ENCODE data around the gene PPP3CB.

Gene PPP3CB

DNA sequence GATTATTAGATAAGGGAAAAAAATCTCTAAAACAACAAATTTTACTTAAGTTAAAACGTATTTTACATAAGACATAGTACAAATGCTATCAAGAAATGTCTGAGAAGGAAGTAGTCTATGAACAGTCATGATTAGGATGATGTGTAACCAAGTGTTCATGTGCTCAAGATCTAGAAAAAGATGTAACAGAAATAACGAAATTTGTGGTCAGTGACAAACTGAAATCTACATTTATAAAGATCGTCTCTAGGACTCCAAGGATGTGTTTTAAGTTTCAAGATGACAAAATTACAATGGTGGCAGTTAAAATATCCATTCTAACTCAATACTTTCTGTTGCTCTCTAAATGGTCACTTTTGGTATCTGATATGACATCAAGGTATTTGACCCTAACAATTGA is 17.2 kb downstream of the PPP3CB start:
- DNase-seq = no peak

DNA sequence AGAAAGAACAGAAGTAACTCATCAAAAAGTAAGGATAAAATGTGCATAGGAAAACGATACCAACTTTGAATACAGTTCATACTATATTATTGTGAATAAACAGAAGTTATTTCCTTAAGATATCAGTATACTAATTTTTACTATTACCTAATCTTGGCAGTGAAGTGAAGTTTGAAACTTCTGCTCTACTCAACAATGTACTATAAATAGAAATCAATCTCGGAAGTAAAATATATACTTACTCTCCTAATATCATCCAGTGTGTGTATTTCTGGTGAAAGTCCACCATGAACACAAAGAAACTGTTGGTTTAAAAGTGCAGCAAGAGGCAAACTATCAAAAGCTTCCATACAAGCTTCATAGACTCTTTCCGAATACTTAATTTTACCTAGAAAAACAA is 24.6 kb downstream of the PPP3CB start:
- no peak for DNase-seq

DNA sequence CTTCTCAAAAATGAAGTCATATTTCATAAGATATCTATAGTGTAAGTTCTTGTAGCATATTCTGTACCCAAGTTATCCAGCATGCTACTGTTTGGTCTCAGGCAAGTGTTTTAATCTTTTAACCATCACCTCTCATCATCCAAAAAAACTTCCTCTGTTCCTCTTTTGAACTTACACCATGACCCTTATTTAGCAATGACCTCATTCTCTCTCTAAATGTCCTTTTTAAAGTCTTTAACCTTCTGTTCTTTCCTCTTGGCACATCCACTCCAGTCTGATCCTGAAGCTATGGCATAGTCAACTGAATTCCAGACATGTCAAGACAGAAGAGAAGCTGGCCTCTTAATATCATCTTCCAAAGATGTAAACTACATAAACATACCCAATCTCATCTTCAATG is 26.2 kb downstream of the PPP3CB start:
- DNase-seq = no peak

DNA sequence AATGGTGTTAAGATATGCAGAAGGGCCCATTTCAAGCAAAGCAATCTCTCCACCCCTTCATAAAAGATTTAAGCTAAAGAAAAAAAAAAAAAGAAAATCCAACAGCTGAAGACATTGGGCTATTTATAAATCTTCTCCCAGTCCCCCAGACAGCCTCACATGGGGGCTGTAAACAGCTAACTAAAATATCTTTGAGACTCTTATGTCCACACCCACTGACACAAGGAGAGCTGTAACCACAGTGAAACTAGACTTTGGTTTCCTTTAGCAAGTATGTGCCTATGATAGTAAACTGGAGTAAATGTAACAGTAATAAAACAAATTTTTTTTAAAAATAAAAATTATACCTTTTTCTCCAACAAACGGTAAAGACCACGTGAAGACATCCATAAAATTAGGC is 28.6 kb downstream of the PPP3CB start:
- DNase-seq = no peak

DNA sequence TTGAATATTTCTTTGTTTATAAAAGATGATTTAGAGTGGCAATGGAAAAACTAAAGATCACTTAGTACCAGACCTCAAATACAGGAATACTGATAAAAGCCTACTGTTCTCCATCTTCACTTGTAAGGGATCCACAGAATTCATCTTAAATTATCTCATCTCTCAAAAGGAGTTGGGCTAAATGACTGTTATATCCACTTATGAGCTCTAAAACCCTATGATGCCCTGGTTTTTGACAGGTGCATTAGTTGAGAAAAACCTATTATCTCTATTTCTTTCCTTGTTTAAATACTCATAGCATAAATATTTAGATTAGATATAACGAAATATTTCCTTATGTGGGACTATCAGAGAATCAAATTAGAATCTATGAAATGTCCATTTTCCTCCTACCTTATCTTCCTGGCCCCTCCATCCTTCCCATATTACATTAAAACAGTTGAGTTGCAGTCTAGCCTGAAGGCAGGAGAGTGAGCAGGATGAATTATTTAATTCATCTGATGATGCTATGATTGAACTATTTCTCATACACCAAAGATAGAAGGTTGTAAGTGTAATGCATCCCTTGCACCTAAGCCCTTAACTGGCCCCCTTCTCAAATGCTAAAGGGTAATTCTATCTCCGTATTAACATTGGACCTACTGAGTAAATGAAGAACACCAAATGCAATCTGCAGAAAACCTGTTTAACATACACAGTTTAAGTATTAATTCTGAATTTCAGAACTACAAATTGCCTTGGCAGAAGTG is 29.7 kb downstream of the PPP3CB start:
- DNase-seq = no peak

DNA sequence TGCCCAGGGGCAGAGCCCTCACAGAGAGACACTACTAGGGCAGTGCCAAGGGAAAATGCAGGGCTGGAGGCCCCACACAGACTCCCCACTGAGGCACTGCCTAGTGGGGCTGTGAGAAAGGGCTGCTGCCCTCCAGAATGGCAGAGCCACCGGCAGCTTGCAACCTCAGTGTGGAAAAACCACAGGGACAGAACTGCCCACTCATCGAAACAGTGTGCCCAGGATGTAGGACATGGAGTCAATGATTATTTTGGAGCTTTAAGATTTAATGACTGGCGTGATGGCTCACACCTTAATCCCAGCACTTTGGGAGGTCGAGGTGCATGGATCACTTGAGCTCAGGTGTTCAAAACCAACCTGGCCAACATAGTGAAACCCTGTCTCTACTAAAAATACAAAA is 34.9 kb downstream of the PPP3CB start:
- no peak for DNase-seq

DNA sequence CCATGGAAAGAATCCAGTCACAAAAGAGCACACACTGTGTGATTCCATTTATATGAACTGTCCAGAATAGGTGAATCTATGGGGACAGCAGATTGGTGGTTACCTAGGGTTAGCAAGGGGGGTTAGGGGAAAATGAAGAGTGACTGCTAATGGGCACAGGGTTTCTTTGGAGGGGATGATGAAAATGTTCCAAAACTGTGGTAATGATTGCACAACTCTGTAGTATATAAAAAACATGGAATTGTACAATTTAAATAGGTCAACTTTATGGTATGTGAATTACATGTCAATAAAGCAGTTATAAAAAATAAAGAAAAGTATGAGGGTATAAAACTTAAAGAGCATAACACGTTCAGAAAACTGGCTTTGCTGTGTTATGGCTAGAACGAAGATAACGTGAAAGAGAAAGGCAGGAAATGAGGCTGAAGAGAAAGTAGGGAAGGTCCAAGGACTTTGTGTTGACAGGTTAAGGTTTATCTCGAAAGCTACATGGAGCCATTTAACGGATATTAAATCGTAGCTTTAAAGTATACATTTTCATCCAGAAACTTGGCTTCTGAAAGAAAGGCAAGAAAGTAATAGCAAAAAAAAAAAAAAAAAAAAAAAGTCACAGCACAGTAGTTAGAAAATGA is 36.0 kb downstream of the PPP3CB start:
- DNase-seq = no peak

DNA sequence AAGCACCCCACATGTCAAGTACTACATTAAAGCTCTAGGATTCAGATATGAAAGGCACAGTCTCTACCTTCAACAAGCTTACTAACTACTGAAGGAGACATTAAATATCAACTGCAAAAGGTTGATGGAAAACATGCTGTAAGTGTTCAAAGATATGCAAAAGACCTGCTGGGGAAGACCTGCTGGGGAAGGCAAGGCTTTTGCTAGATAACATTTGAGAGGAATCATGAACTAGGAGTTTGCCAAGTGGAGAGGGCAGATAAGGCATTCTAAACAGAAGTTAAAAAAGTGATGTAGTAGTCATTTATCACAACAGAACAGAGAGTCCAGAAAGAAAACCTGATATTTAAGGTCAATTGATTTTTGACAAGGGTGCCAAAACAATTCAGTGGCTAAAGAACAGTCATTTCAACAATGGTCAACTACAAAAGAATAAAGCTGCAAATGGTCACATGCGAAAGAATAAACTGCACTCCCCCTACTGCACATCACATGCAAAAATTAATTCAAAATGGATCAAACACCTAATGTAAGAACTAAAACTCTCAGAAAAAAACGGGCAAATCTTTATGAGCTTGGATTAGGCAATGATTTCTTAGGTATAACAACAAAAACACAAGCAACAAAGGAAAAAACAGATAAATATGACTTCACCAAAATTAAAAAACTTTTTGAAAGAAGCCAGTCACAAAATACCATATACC is 39.5 kb downstream of the PPP3CB start:
- no peak for DNase-seq

DNA sequence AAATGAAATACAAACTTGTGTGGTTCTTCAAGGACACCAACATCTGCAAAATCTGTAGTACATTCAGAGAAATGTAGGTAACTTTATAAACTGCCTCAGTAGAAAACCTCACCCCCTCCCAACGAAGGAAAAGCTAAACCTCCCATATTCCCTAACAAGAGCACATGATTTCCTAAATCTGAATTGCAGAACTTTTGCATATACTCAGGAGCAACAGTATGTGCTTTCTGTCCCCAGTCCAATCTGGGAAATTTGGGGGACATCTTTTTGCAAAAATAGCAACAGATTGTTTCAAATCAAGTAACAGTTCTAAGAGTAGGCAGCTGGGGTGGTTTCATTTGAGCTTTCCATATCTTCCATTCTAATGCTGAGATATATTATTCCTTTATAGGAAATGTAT is 46.7 kb downstream of the PPP3CB start:
- DNase-seq = no peak

DNA sequence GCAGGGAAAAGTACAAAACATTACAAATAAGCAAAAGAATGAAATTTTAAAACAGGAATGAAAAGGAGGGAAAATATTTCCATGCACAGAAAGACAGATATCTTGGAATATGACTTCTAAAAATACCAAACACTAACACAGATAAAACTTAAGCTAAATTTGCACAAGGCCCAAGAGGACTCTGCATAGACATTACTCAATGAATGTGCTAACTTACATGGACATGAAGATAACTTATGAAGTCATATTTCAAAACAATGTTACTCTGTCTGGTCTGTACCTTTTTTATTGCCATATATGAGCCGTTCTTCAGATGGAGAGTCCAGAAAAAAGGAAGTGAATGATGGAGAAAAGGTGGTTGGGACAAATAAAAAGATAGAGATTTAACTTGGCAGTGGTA is 47.4 kb downstream of the PPP3CB start:
- no peak for DNase-seq

DNA sequence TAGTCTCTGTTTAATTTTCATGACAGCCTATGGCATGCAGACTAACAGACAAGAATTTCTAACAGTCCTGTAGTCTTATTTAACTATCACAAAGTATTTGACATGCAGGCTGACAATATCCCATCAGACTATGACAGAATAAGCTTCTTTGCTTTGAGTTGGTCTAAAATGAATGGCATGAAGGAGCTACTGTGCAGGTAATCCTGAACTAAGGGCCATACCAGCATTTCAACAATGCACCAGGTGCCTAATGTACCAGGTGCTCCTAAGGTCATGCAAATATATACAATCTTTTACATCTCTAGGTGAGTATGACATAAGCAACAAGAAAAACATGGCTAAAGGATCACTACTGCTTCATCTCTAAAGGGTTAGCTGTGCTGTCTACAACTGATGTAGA is 48.9 kb downstream of the PPP3CB start:
- DNase-seq = no peak

DNA sequence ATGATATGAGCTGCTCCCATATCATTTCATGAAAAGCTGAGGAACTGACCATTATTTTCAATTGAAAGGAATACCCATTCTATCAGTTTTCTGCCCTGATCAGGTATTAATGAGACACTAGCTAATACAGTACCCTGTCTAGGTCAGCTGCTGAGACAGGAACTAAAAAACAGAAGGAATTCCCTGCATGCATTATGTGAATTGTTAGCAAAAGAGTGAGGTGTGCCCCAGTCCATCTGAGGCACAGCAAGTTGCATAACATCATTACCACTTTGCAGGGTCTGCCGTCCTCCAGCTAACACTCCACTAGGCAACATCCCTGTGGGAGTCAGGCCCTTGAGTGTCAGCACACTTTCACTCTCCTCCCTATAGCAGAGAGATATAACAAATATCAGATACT is 51.4 kb downstream of the PPP3CB start:
- DNase-seq = no peak

DNA sequence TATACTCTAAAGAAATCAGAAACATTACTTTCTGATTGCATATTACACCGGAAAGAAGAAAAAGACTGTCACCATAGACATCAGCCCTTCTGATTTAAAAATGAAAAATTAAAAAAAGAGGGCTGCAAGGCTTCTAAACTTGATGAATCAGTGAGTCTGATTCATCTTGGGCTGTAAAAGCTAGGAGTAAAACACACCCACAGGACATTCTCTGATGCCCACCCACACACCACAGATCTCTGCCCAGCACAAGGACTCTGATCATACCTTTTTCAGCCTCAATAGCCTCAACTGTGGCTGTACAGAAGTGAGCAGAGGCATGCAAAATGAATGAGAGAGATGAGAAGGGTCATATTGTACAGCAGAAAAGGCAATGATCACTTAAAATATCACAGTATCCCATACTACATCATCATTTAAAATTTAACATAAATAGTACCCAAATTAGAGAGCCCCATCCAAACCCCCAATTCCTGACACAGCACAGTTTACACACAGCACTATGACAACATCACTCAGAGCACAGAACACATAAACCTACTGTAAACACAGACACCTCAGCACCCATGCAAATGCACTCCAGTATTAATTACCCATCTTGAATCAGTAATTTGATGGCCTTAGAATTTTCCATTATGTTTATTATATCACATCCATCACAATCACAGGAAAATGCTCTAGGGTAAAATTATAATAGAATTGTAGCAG is 56.1 kb downstream of the PPP3CB start:
- no peak for DNase-seq

DNA sequence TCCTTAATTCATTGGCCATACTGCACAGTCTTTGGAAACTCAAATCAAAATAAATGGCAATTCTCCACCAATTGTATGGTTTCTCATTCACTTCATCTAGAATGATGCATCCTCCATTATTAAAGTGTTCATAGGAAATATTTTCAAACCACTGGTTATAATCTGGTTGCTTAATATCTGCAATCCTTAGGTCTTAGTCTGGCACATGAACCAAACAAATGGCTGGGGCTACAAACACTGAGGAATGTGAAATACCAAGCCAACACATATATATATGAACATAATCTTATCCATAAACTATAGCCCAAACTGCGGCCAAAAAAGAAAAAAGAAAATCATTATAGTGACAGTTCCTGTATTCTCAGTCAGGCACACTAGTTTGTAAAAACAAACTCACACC is 56.8 kb downstream of the PPP3CB start:
- no peak for DNase-seq

DNA sequence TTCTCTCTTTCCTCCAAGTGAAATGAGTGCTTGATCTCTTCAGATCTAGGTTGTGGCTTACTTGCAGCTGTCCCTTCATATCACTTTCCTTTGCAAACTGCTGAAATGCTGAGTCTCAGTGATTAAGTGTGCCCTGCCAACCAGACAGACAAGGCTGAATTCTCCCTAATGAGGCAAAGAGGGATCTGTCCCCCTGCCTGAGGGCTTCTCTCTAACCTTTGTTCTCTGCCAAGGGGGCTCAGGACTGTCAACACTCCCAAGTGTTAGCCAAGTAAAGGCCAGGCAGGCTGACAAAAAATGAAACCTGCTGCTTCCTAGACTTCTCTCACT is 62.3 kb downstream of the PPP3CB start, which contains the start of gene MSS51:
TSS of gene MSS51 (minus strand) at position 24 of the 330 bp plus-strand sequence. CDS start 5,277 bp downstream, outside the sequence.
- no peak for DNase-seq

DNA sequence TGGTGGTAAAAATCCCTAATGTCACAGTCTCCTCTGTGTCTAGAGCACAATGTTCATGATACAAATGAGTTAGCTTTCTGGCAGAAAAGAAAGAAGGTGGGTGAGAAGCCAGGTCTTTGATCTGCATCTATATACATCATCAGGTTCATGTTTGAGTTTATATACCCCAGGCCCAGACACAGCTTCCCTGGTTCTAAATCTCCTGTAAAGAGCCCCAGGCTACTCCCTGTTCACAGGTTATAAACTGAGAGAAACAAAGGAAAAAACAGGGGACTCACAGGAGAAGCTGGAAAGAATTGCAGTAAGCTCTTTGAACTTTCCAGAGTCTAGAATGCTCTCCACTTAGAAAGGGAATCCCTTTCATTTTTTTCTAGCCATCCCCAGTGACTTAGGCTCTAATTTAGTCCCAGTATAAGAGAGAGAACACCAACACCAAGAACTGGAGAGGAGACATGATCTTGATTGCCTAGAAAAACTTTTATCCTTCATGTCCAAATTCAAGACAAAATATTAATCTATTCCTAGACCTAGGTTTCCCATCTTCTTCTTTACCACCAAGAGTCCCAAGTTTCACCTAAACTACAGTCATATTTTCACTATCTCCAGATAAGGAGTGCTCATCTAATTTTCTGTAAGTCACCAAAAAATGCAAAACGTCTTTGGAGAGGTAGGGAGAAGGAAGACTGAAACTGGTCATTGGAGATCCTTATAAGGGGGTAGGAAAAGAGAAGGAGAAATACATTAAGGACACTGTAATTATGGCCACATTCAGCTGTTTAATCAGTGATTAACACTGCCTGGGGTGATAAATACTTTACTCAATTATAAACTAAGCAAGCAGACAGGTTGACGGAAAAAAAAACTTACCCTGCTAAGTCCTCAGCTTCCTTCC is 62.9 kb downstream of the PPP3CB start:
- no peak for DNase-seq

DNA sequence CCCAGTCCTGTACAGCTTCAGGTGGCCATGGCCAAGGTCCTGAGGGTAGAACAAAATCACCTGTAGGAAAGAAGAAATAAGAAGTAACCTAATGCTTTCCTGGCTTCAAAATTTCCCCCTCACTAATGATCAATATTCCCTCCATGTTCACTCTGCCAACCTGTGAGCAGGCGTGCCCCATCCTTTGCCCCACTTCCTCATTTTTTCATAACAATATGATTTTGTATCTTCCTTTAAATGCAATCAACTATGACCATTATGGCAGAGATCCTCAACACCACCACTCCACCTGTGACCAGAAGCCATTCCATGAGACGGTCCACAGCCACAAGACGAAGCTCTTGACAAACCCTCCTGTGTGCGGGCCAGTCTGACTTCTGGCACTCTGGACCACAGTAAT is 69.5 kb downstream of the PPP3CB start:
- no peak for DNase-seq

DNA sequence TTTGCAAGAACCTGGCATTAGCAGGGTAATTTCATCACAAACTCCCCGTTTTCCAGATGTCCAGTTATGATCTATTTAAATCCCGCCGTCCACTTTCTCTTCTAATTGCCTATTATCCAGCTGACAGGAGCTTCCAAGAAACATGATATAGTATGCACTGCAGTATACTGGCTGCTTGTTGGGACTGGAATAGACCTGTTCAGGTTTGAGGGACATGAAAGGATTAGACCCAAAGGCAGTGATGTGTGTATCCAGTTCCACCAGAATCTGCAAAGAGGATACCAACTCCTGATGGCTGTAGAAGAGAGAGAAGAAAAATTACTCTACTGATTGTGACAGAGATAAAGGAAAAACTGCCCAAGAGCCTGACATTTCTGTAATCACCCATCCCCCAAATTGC is 71.3 kb downstream of the PPP3CB start:
- DNase-seq = no peak

DNA sequence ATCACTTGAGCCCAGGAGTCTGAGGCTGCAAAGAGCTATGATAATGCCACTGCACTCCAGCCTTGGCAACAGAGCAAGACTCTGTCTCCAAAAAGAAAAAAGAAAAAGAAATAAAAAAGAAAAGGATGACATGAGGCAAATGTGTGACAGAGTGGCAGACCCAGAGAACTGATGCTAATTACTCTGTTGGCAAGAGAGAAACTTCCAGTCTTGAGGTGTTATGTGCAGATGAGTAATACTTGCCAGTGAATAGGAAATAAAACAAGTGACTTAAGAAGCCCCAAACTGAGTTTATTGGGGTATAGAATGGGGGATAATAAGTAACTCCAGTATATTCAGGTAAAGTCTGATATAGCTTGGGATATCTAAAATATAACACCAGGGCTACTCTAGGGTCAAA is 72.5 kb downstream of the PPP3CB start:
- no peak for DNase-seq

DNA sequence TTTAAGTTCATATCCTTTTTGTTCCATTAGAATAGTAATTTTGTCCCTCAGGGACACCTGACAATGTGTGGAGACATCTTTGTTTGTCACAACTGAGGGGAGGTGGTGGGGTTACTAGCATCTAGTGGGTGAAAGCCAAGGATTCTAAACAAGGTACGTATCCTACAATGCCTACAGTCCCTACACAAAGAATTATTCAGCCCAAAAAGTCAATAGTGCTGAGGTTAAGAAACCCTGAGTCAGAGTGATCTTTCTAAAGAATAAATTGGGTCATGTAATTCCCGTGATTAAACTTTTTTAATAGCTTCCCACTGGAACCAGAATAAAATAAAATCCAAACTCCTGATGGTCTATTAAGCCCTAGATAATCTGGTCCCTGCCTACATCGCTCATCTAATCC is 79.3 kb downstream of the PPP3CB start:
- DNase-seq = no peak

DNA sequence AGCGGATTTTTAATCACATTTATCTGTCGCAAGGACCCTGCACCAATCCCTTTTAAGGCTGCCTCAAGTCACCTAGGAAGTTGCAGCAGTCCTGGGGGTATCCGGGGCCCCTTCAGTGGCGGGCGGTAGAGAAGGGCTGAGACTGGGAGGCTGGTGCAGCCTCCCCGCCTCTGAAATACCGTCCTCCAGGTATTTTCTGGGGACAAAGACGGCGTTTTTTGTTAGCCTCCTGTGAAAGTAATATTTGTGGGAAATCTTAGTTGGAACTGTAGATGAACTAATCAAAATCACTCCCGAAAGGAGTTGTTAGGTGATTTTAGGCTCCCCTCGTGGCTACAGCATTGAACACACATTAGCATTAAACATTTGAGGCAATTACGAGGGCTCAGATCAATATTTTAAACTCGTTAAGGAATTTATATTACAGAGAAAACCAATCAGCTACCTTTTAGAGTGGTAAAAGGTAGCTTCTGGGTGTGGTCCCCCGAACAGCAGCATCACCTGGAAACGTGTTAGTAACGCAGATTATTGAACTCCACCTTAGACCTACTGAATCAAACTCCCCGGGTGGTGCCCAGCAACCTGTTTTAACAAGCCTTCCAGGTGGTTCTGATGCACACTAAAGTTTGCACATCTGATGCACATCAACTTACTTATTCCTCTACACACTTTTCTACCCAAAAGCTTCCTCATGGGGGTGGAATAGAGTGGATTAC is 81.4 kb downstream of the PPP3CB start:
- no peak for DNase-seq
